Trophoblast cell (in vitro differentiated cells and primary cell): ENCODE results near the gene GLRX3.

Source experiments
- DNase-seq, 2 donors: peaks; one replicate each; pipeline ENCODE4 v3.0.0-alpha.2; 2016
- H2AFZ ChIP-seq: 2 replicates; pipeline ENCODE4 v1.6.1; 2013; ENCODE audit warnings: low read length, moderate library complexity, mild to moderate bottlenecking; ENCODE audit not compliant: insufficient read depth, poor library complexity
- H2AK5ac ChIP-seq: 2 replicates; pipeline ENCODE4 v1.6.1; 2013; ENCODE audit warnings: mild to moderate bottlenecking, low read length
- H2BK120ac ChIP-seq: 2 replicates; pipeline ENCODE4 v1.6.1; 2013; ENCODE audit warnings: low read length, mild to moderate bottlenecking, moderate library complexity; ENCODE audit not compliant: insufficient read depth, poor library complexity
- H2BK12ac ChIP-seq: 2 replicates; pipeline ENCODE4 v1.6.1; 2013; ENCODE audit warnings: mild to moderate bottlenecking, low read length, moderate library complexity
- H2BK5ac ChIP-seq: 2 replicates; pipeline ENCODE4 v1.6.1; 2013; ENCODE audit warnings: low read length, low read depth, moderate library complexity, mild to moderate bottlenecking; ENCODE audit not compliant: poor library complexity
- H3K14ac ChIP-seq: 2 replicates; pipeline ENCODE4 v1.6.1; 2013; ENCODE audit warnings: mild to moderate bottlenecking, low read length
- H3K18ac ChIP-seq: 2 replicates; pipeline ENCODE4 v1.6.1; 2013; ENCODE audit warnings: mild to moderate bottlenecking, low read length
- H3K23ac ChIP-seq: 2 replicates; pipeline ENCODE4 v1.6.1; 2013; ENCODE audit warnings: low read length
- H3K27ac ChIP-seq: 2 replicates; pipeline ENCODE4 v1.5.1; 2013; ENCODE audit warnings: low read depth, mild to moderate bottlenecking, inconsistent platforms, low read length, moderate library complexity
- H3K27me3 ChIP-seq: 2 replicates; pipeline ENCODE4 v1.6.1; 2013; ENCODE audit warnings: inconsistent platforms, mild to moderate bottlenecking, low read length, moderate library complexity; ENCODE audit not compliant: insufficient read depth
- H3K36me3 ChIP-seq, 2 experiments: 1 replicate in 1 of 2; 2 replicates in 1 of 2; pipeline ENCODE4 v1.6.1; 2013; ENCODE audit warnings: low read length in 2 of 2, mild to moderate bottlenecking in 2 of 2, moderate library complexity in 1 of 2; ENCODE audit not compliant: insufficient read depth in 2 of 2, control insufficient read depth in 1 of 2
- H3K4ac ChIP-seq: 2 replicates; pipeline ENCODE4 v1.6.1; 2013; ENCODE audit warnings: low read depth, mild to moderate bottlenecking, low read length, moderate library complexity
- H3K4me1 ChIP-seq, 2 experiments: 1 replicate in 1 of 2; 2 replicates in 1 of 2; pipeline ENCODE4 v1.6.1; 2013; ENCODE audit warnings: low read length in 2 of 2, mild to moderate bottlenecking in 2 of 2, moderate library complexity in 1 of 2; ENCODE audit not compliant: insufficient read depth in 2 of 2, control insufficient read depth in 1 of 2
- H3K4me2 ChIP-seq: 2 replicates; pipeline ENCODE4 v1.6.1; 2013; ENCODE audit warnings: inconsistent platforms, mild to moderate bottlenecking, low read length, moderate library complexity
- H3K4me3 ChIP-seq: 2 replicates; pipeline ENCODE4 v1.5.1; 2013; ENCODE audit warnings: mild to moderate bottlenecking, low read depth, low read length, inconsistent platforms
- H3K79me1 ChIP-seq: one replicate; pipeline ENCODE4 v1.6.1; 2013; ENCODE audit warnings: low read length
- H3K79me2 ChIP-seq: 2 replicates; pipeline ENCODE4 v1.6.1; 2013; ENCODE audit warnings: low read length, mild to moderate bottlenecking; ENCODE audit not compliant: control insufficient read depth, insufficient read depth, poor library complexity
- H3K9ac ChIP-seq: 2 replicates; pipeline ENCODE4 v1.6.1; 2013; ENCODE audit warnings: mild to moderate bottlenecking, low read length
- H3K9me3 ChIP-seq: 2 replicates; pipeline ENCODE4 v1.6.1; 2013; ENCODE audit warnings: low read depth, mild to moderate bottlenecking, control low read depth, inconsistent platforms, low read length; ENCODE audit not compliant: insufficient read depth
- H4K12ac ChIP-seq: 2 replicates; pipeline ENCODE4 v1.6.1; 2013; ENCODE audit warnings: low read depth, mild to moderate bottlenecking, low read length, moderate library complexity
- H4K8ac ChIP-seq: 2 replicates; pipeline ENCODE4 v1.6.1; 2013; ENCODE audit warnings: low read depth, mild to moderate bottlenecking, low read length, moderate library complexity
- H4K91ac ChIP-seq: one replicate; pipeline ENCODE4 v1.6.1; 2013; ENCODE audit warnings: low read depth, mild to moderate bottlenecking, low read length, moderate library complexity
- WGBS: extraction: QIAGEN DNeasy Blood & Tissue Kit; methylation state at CpG from one replicate; pipeline ENCODE4 v1.1.7; 2013; ENCODE audit warnings: missing lambda C conversion rate; ENCODE audit not compliant: insufficient read length, insufficient coverage; ENCODE audit errors: extremely low coverage; 5-methylcytosine and 5-hydroxymethylcytosine counted together

Gene GLRX3

GRCh38 chr10:130141878-130142277 lies 5.7 kb downstream of the GLRX3 start:
- Histone ChIP-seq H3K79me2 (peaks cover 20% of the 10 kb centered on the region), H3K4me1 (peaks cover 4 to 10% of the 10 kb centered on the region in 2 experiments), H3K23ac (no peak overlapping the region), H2AFZ (no peak overlapping the region), H3K4me2 (no peak overlapping the region), H2BK12ac (no peak overlapping the region), H3K4ac (peak overlapping the region; percentile 51), H4K8ac (no peak overlapping the region), H3K79me1 (peaks cover 4% of the 10 kb centered on the region), H3K36me3 (peaks cover 5 to 19% of the 10 kb centered on the region in 2 experiments), H3K27ac (no peak overlapping the region), H3K4me3 (no peak overlapping the region), H3K18ac (no peak overlapping the region), H2BK5ac (no peak overlapping the region), H4K91ac (no peak overlapping the region), H3K9ac (no peak overlapping the region), H2AK5ac (no peak overlapping the region), H2BK120ac (no peak overlapping the region), H3K14ac (no peak overlapping the region), H3K9me3 (no peaks in the 10 kb centered on the region), H4K12ac (no peak overlapping the region), H3K27me3 (no peaks in the 10 kb centered on the region)
- WGBS: no CpG with 5 or more reads among the region's 2 CpGs
- no peak for DNase-seq

DNA sequence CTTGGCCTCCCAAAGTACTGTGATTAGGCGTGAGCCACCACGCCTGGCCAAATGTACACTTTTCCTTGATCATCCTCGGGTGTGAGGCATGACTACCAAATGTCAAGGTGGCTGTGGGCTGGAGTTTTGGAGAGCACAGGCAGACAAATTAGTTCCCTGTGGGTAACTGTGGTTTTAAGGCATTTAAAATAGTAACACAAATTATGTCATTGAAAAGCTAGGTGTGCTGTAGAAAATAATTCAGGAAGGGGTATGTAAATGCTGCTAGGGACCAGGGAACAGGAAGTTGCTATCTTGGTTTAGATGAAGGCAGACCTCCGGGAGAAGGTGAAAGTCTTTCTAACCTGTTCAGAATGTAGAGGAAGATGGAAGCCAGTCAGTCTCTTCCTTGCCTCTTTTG lies 9.9 kb downstream of the GLRX3 start:
- Histone ChIP-seq H3K27ac (no peak overlapping the region), H2AK5ac (no peak overlapping the region), H2BK120ac (no peak overlapping the region), H2BK5ac (no peak overlapping the region), H3K14ac (no peak overlapping the region), H4K91ac (no peak overlapping the region), H3K4me2 (no peak overlapping the region), H4K8ac (no peak overlapping the region), H3K79me1 (no peaks in the 10 kb centered on the region), H2BK12ac (no peak overlapping the region), H3K9ac (no peak overlapping the region), H3K4ac (no peak overlapping the region), H3K36me3 (peaks cover 12 to 25% of the 10 kb centered on the region in 2 experiments), H3K18ac (no peak overlapping the region), H3K9me3 (no peaks in the 10 kb centered on the region), H2AFZ (no peak overlapping the region), H3K4me1 (no peaks in the 10 kb centered on the region), H3K27me3 (no peaks in the 10 kb centered on the region), H3K4me3 (no peak overlapping the region), H3K23ac (no peak overlapping the region), H3K79me2 (peaks cover 3% of the 10 kb centered on the region), H4K12ac (no peak overlapping the region)
- no peak for DNase-seq
- no CpG with 5 or more reads among the region's 4 CpGs for WGBS

GRCh38 chr10:130159192-130159794 lies 23.1 kb downstream of the GLRX3 start:
- H3K79me2 ChIP-seq: peaks cover 2% of the 10 kb centered on the region
- no peak overlapping the region for H2BK120ac ChIP-seq
- H4K8ac ChIP-seq: no peak overlapping the region
- peaks cover 8 to 16% of the 10 kb centered on the region in 2 experiments for H3K36me3 ChIP-seq
- H2AK5ac ChIP-seq: no peak overlapping the region
- no peak overlapping the region for H3K18ac ChIP-seq
- H3K9ac ChIP-seq: no peak overlapping the region
- H3K4me1 ChIP-seq: no peaks in the 10 kb centered on the region
- H2BK12ac ChIP-seq: no peak overlapping the region
- no peak overlapping the region for H3K14ac ChIP-seq
- WGBS: no CpG with 5 or more reads among the region's 2 CpGs
- peaks cover 2% of the 10 kb centered on the region for H3K9me3 ChIP-seq
- H2AFZ ChIP-seq: no peak overlapping the region
- H3K4me2 ChIP-seq: no peak overlapping the region
- H4K91ac ChIP-seq: no peak overlapping the region
- no peak overlapping the region for H3K27ac ChIP-seq
- no peaks in the 10 kb centered on the region for H3K79me1 ChIP-seq
- no peak for DNase-seq
- no peak overlapping the region for H2BK5ac ChIP-seq
- no peak overlapping the region for H4K12ac ChIP-seq
- H3K4me3 ChIP-seq: no peak overlapping the region
- no peaks in the 10 kb centered on the region for H3K27me3 ChIP-seq
- H3K23ac ChIP-seq: no peak overlapping the region
- H3K4ac ChIP-seq: no peak overlapping the region

GRCh38 chr10:130160775-130161174 lies 24.6 kb downstream of the GLRX3 start:
- Histone ChIP-seq H3K4me2 (no peak overlapping the region), H2BK12ac (no peak overlapping the region), H3K4me3 (no peak overlapping the region), H2BK5ac (no peak overlapping the region), H3K9ac (no peak overlapping the region), H2AK5ac (no peak overlapping the region), H3K79me1 (no peaks in the 10 kb centered on the region), H2BK120ac (no peak overlapping the region), H3K27me3 (no peaks in the 10 kb centered on the region), H4K8ac (no peak overlapping the region), H4K12ac (no peak overlapping the region), H3K18ac (no peak overlapping the region), H4K91ac (no peak overlapping the region), H3K4me1 (no peaks in the 10 kb centered on the region), H3K9me3 (peaks cover under 1% of the 10 kb centered on the region), H3K14ac (no peak overlapping the region), H3K4ac (no peak overlapping the region), H3K36me3 (peaks cover 8 to 13% of the 10 kb centered on the region in 2 experiments), H2AFZ (no peak overlapping the region), H3K79me2 (no peaks in the 10 kb centered on the region), H3K27ac (no peak overlapping the region), H3K23ac (no peak overlapping the region)
- no peak for DNase-seq
- WGBS: no CpG with 5 or more reads among the region's 6 CpGs
